SU-DHL-6 (cell line): ENCODE measurements around the gene PIGR.

Experiments used
- EZH2phosphoT487 ChIP-seq: fragments of 200-600 bp; sonication (generic), shearing (Covaris generic); conservative IDR thresholded peaks from 2 replicates; pipeline ENCODE4 v1.6.1; 2018; ENCODE audit warnings: mild to moderate bottlenecking, antibody characterized with exemption, low read length, moderate library complexity, mixed read lengths
- TF ChIP-seq, protein P1 (sequence below): fragments of 200-600 bp; sonication (generic); IDR thresholded peaks from one replicate; pipeline ENCODE4 v1.5.1; 2017; ENCODE audit warnings: antibody characterized with exemption, mild to moderate bottlenecking, low read length, moderate library complexity; ENCODE audit not compliant: insufficient read depth, poor library complexity, severe bottlenecking

GRCh38 chr1:206923009-206923960, 23.0 kb downstream of the PIGR start:
- TF ChIP-seq, protein P1, sequence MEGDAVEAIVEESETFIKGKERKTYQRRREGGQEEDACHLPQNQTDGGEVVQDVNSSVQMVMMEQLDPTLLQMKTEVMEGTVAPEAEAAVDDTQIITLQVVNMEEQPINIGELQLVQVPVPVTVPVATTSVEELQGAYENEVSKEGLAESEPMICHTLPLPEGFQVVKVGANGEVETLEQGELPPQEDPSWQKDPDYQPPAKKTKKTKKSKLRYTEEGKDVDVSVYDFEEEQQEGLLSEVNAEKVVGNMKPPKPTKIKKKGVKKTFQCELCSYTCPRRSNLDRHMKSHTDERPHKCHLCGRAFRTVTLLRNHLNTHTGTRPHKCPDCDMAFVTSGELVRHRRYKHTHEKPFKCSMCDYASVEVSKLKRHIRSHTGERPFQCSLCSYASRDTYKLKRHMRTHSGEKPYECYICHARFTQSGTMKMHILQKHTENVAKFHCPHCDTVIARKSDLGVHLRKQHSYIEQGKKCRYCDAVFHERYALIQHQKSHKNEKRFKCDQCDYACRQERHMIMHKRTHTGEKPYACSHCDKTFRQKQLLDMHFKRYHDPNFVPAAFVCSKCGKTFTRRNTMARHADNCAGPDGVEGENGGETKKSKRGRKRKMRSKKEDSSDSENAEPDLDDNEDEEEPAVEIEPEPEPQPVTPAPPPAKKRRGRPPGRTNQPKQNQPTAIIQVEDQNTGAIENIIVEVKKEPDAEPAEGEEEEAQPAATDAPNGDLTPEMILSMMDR, result no peak
- no peak for TF ChIP-seq EZH2phosphoT487
